HG03432 (cell line): ENCODE measurements around the gene FAM24B.

Experiments
- ATAC-seq: cut with Tn5 transposase; IDR thresholded peaks from one replicate; pipeline ENCODE4 v1.9.1; 2021; ENCODE audit warnings: mild to moderate bottlenecking, moderate library complexity; ENCODE audit not compliant: unreplicated experiment

The FAM24B gene

GRCh38 chr10:122828716-122829255, 50.6 kb downstream of the FAM24B start:
- no peak for ATAC-seq

GRCh38 chr10:122827302-122827701, 52.1 kb downstream of the FAM24B start:
- ATAC-seq, result no peak

GRCh38 chr10:122822973-122823690, 56.2 kb downstream of the FAM24B start:
- ATAC-seq, result no peak

GRCh38 chr10:122821808-122822207, 57.6 kb downstream of the FAM24B start:
- ATAC-seq, result no peak

GRCh38 chr10:122815458-122815857, 63.9 kb downstream of the FAM24B start:
- ATAC-seq, result no peak

GRCh38 chr10:122814493-122814892, 64.9 kb downstream of the FAM24B start:
- ATAC-seq, result no peak

- ATAC-seq, result no peak
Measured at GRCh38 chr10:122812751-122813150, 66.6 kb downstream of the FAM24B start.

- no peak for ATAC-seq
Measured at GRCh38 chr10:122802282-122802681, 77.1 kb downstream of the FAM24B start.
